GM19467 (cell line): Measurements from ENCODE around the gene PRIMA1.

Experiments used
- ATAC-seq: cut with Tn5 transposase; IDR thresholded peaks from one replicate; pipeline ENCODE4 v1.9.1; 2021; ENCODE audit warnings: mild to moderate bottlenecking, moderate library complexity; ENCODE audit not compliant: unreplicated experiment

The PRIMA1 gene

DNA sequence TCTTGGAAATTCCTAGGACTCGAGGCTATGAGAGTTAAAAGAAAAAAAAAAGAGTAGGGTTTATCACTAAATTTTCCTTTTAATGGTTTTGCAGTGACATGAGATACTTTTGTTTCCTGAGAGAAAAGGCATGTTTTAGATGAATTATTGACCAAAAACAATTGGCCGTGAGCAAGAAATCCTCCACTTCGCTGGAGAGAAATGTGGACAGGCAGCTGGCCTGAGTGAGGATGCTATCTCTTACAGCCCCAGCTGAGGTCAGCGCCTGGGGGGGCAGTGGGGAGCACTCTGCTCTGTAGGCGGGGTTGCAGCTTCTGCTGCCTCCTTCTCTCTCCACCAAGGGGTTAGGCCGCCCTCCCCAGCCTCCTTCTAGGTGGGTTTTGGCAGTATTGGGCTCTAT, 54.7 kb downstream of the PRIMA1 start:
- no peak for ATAC-seq

DNA sequence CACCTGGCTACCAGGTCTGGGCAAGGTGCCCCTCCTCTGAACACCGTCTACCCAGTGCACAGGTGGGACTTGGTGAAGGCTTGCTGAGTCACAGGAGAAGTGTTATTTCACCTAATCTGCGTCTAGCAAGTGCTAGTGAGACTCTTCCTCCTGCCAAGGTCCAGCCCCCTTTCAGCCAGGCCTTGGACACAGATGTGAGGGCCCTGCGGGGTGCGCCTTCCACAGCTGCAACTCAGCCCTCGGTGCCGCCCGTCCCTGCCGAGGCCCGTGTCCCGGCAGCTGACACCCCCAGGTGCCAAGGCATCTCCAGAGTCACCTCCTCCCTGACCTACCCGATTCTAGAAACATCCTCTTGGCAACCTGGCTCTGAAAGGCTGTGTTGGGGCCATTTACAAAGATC, 55.1 kb downstream of the PRIMA1 start:
- ATAC-seq = no peak

DNA sequence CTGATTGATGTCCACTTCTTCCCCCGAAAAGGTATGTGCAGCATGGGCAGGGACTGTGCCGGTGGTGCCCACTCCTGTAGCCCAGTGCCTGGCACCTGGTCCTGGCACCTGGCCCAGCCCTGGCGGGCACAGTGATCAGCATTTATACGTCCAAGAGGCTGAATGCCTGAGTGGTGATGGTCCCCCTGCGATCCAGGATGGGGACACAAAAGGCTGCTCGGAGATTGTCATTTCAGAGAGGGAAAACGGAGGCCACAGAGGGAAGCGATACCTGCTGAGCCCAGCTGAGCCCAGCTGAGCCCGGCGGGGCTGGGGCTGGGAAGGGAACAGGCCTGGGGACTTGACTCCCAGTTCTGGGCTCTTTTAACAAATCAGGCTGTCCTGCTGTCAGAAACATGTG, 55.8 kb downstream of the PRIMA1 start:
- ATAC-seq = no peak

DNA sequence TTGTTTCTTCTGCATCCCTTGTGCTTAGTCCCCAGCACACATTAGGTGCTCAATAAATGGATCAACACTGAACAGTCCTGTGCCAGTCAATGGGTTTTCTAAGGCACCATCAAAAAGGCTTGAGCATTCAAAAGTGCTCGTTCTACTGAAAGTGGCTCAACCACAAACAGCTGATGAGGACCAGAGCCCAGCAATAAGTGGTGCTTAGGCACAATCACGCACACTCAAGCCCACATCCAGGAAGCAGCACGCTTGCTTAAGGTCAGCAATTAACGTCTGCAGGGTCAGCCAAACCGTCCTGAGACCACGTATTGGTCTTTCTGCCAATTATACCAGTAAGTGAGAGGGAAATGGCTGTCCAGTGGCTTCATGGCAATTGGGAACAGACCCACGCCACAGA, 56.5 kb downstream of the PRIMA1 start:
- no peak for ATAC-seq

DNA sequence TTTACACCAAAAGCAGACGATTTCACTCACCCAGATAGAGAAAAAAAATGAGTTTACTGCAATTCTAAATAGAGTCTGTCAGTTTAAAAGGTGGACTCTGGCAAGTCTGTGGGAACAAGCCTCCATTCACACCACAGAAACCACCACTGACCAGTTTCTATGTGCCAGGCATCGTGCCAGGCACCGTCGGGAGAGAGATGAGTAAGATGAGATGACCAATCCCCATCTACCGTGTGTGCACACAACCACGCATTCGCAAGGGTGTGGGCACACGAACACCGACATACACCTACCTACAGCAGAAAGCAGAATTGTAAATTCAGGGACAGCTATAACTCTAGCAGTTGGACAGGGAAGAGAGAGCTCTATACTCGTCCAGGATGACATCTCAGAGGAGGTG, 58.3 kb downstream of the PRIMA1 start:
- ATAC-seq = no peak

DNA sequence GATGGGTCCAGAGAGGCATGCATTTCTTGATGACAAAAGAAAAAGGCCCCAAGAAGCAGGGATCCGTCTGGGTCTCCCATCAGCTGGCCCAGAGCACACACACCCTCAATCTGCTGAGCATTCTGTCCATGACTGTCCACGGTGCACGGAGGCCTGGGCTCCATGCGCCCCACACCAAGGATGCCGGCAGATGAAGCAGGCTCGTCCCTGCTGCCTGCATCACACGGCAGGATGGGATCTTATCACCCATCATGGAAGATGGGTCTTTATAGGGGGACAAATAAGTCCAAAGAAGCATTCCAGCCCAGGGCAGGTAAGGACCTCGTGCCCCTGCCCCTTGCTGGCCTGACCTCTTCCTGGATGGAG, 59.7 kb downstream of the PRIMA1 start:
- no peak for ATAC-seq

DNA sequence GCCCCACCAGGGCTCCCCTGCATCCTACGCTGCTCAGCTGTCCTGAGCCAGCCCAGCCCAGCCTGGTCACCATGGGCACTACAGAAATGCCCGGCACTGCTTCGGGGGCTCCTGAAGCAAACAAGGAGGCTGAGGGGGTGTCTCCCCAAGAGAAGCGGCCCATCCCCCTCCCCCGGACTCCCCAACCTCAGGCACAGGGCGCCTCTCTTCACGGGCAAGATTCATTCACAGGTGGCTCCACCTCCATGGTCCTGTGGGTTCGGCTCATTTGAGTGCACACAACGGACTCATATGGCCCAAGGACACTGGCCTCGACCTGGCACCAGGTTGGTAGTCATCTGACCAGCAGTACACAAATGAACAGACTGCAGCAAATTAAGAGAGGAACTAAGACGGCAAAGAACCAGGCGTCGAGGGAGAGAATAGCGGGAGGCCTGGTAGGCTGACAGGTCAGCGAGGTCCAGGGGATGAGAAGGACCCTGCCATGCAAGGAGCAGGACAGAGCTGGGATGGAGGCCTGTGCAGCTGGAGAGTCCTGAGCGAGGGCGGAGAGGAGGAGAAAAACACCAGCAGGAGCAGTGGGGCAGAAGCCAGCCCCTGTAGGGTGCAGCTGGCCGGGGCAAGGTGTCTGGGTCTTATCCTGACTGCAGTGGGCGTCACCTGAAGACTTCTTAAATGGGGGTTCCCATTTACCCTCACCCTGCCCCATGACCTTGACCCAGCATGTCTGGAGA, 60.2 kb downstream of the PRIMA1 start:
- no peak for ATAC-seq

DNA sequence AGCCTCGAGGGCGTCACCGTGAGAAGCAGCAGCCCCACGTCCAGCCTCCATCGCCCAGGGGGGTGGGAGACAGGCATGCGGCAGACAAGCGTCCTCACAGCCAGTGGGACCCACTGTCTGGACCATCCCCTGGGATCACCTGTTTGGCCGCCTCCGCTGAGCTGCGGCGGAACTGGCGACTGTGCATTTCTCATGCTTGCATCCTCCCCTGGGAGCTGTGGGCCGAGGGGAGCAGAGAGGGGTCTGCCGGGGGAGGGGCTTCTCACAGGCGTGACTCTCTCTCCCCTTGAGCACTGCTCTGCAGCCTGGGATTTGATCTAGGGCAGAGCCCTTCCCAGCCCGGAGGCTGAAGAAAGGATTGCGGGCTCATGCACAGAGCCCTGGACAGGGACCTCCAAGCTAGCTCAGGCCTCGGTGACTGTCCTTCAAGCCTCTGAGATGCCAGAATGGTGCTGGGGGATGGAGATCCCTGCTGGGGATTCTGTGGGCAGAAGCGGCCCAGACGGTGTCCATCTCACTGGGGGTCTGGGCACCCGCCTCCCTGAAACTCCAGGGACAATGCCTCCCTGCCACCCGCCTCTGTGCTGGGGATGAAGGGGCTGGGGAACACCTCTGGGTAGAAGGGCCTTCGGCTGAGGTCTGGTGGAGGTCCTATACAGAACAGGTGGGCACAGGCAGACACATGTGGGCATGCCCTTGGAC, 61.1 kb downstream of the PRIMA1 start:
- ATAC-seq = no peak

DNA sequence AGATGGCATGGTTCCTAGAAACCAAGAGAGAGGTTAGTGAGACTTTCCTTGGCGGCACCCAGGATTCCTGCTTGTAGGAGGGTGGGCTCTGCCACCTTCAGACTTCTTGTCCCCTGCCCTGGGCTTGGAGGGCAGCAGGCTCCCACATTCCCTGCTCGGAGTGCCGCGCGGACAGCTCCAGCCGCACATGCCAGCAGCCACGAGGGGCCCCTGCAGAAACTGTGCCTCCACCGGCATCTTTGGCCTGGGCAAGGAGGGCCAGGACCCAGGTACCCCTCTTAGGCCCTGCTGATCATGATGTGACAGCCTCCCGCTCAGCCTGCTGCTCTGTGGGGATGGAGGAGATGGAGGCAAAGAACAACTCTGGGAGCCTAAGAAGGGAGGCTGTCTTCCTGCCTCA, 62.3 kb downstream of the PRIMA1 start:
- no peak for ATAC-seq

DNA sequence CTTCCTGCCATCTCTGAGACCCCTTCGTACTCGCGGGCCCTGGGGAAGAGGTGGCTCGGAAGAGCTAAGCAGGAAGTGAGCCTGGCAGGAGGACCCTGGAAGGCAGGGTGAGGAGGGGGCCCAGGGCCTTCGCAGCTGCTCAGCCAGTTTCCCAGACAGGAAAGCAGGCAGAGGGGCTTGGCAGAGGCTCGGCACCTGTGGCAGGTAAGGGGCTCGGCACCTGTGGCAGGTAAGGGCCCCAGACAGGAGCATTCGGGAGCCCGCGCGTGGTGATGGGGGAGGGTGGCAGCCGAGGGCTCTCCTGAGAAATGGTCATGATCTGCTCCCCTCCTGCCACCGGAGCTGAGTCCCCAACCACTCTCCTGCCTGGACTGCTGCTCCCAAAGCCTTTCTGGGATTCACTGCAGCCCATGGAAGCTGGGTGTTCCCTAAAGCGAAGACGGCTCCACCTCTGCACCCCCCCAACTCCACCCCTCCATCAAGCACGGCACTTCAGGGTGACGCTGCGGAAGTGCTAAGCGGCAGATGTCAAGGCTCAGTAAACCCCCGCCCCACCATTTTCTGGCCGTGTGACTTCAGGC, 63.2 kb downstream of the PRIMA1 start:
- ATAC-seq = no peak

DNA sequence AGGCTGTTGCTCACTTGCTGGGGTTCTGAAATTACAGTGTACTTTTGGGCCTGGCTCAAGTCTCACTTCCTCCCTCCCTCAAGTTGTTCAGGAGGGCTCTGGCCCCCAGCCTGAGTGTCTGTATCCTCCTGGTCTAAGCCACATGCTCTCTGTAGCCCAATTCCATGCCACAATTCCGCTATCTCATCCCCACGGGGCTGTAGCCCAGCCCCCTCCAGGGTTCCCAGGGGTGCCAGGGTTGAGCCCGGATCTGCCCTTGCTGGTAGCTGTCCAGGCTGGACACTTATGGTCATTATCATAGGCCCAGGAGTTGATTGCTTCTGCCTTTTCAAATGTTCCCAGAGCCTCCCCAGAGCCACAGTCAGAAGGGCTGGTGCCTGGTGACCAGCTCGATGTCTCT, 65.3 kb downstream of the PRIMA1 start:
- no peak for ATAC-seq

DNA sequence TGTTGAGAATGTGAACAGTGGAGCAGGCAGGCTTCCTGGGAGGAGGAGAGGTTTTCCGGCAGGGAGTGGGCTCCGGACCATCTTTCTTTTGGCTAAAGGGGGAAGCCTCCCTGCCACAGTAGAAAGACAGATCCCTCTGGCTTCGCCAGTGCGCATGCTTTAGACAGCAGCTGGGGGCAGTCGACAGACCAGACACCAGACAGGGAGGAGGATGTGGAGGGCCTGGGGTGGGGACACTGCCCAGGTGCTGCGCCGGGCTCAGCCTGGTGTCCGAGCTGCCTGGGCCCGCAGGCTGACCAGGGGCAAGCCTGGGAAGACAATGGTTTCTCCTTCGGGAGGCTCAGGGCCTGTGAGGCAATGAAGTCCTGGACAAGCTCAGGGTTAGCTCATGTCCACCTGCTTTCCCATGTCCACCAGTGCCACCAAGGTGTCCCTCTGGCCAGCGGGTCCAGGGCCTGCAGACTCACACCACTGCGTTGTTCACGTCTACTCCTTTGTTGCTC, 67.3 kb downstream of the PRIMA1 start:
- no peak for ATAC-seq

DNA sequence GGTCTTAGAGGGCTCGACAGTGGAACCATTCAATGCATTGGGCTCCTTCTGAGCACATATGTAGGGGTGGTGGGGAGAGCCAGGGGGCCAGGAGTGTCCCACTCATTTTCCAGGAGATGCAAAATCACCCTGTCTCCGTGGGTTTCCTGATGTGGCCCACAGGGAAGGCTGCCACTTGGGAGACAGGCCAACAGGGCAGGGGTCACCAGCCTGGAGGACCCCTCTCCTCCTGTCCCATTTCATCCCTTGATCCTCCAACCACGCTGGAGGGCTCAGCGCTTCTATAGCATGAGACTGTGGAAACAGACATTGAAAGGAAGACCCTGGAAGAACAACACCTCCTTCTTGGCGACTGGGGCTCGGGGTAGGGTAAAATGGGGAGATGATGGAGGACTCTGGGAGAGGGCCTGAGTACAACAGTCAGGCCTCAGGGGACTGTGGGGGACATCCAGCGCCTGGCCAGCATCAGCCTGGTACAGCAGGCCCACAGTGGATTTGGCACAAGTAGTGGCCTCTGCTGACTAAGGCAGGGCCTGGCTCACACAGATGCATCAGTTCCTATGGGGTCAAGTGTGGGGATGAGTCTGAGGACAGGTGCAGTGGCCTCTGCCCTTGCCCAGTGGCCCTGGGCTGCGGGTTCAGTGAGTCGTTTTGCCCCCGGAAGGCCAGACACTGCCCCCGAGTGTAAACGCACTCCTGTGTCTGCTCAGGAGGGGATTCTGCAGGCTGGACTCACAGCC, 68.0 kb downstream of the PRIMA1 start:
- no peak for ATAC-seq

DNA sequence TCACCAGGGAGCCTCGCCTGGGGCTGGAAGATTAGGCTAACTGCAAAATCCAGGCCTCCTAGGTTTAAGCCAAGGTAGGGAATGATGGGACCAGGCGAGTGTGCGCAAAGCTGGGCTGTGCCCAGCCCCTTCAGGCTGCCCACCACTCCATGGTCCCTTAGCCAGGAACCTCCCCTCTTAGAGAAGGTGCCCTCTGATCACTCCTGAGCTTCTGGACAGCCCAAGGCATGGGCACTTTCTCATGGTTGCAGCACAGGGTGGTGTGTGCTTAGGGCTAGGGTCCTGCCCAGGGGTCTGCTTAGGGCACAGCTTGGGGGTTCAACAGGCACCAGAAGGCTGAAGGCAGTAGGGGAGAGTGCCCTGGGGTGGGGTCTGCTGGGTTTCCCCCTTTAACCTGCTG, 69.0 kb downstream of the PRIMA1 start:
- ATAC-seq = no peak

DNA sequence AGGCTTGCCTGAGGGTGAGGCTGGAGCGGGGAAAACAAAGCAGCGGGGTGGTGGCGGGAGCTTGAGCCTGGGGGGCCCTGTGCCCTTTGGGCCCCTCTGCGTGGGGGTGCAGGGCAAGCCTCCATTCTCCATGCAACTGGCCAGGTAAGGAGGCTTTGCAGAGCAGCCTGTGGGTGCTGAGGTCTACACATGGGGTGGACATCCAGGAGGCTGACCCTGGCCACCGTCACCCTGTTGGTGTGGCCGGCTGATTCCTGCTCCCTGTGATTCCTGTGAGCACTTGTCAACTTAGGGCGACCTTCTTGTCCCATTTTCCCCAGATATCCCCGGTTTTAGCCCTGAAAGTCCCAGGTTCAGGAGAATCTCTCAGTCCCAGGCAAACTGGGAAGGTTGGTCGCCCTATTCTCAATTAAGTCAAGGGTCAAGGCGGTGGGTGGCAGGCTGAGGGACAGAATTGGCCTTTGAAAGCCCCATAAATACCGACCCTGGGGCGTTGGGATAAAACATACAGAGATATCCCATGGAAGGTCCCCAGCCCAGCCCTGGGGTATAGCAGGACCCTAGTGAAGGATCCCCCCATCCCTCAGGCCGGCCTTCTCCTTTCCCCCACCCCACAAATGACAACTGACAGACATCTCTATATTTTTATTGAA, 70.5 kb downstream of the PRIMA1 start:
- no peak for ATAC-seq

DNA sequence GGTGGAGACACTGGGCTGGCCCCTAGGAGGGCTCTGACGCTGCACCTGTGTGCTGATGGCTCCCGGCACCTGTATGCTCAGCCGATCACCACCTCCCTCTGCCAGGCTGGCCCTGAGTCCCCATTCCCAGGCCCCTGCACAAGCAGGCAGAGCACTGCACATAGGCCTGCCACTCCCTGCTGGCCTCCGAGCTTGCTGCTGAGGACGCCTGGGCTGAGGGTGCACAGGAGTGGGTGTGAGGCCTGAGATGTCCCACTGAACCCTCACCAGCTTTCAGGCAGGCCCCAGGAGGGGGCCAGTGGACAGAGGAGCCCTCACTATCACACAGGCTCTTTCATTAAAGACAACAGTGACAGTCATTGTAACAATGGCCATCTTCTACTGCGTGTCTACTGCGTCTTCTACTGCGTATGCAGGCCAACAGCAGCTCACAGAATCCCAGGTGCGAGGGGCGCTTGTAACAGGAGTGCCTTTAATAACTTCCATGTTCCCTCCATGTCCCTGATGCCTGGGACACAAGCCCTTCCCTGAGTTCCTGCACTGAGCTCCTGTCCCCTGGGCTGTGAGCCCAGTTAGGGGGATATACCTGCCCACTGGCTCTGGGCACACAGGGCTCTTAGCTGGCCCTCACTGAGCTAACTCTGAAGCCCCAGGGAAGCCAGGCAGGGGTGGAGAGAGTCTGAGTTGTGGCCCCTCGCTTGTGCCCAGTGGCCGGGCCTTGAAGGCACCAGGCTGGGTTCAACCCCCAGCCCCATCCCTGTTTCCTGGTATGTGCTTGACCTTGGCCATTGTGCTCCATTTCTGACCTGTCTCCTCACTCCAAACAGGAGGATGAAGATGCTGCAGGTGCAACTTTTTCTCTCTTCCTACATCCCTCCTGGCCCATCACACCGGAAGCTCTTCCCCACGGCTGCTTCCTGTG, 71.3 kb downstream of the PRIMA1 start:
- no peak for ATAC-seq

DNA sequence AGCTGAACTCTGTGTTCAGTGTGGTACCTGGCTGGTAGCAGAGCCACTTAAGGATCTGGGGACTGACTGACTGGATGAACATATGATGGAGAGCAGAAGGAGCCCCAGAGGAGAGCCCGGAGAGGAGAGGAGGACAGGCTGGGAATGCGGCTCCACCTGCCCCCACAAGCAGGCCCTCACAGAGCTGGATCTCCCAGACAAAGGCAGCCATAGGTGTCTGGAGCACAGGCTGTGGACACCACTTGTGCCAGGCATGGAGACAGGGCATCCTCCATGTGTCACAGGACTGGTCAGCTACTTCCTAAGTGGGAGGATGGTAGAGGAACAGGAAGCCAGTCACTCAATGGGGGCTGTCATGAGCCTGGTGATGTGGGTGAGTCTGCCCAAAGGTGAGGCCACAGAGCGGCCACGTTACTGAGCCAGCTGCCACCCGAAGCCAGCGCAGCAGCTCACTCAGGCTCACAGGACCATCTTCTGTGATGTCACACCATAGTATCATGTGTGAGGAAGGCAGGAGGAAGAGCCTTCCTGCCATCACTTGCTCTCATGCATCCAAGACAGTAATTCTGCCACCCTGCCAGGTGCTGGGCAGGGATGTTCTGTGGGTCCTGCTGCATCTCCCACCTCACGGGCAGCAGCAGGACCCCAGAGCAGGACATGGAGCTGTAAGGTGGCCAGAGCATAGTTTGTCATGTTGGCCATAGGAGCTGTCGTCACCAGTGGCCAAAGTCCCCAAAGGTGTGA, 72.1 kb downstream of the PRIMA1 start:
- ATAC-seq = no peak

DNA sequence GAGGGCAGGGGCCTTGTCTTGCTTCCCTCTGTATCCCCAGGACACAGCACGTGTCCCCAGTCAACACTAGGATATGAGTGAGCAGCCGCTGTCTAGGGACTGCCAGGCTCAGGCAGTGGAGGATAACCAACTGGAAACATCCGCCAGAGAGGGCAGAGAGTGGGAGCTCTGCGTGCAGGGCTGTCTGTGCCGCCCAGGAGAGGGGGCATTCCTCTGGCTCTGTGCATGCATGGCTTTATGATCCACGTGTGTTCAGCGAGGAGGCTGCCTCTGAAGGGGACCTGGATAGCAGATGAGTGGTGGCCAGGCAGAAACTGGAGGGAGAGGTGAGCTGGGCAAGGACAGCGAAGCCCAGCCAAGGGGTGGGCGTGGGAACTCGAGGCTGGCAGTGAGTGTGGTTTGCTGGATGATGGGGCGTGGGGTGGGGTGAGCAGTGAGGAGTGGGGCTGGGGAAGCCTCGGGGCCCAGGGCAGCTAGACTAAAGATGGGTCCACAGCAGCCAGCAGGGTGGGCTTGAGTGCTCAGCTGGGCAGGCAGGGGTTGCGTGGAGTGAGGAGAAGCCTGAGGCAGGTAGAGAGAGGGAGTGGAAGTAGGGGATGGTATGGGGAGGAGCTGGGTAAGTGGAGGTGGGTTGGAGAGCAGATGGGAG, 72.9 kb downstream of the PRIMA1 start:
- no peak for ATAC-seq

DNA sequence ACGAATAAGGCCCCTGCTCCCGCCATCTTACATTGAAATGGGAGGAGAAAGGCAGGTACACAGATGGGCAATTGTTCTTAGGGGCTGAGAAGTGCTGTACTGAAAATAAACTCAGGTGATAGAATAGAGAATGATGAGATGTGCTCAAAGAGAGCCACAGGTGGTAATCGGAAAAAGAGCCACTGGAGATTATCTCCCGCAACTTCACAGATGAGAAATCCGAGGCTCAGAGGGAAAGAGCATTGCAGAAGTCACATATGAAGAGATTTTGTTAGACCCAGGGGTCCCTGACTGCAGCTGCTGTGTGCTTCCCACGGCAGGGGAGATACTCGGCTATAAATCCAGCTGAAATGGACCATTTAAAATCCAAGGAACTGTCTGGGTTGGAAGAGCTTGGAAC, 73.7 kb downstream of the PRIMA1 start:
- no peak for ATAC-seq
